Measurements from ENCODE around the gene MAP7D1.

The MAP7D1 gene

DNA sequence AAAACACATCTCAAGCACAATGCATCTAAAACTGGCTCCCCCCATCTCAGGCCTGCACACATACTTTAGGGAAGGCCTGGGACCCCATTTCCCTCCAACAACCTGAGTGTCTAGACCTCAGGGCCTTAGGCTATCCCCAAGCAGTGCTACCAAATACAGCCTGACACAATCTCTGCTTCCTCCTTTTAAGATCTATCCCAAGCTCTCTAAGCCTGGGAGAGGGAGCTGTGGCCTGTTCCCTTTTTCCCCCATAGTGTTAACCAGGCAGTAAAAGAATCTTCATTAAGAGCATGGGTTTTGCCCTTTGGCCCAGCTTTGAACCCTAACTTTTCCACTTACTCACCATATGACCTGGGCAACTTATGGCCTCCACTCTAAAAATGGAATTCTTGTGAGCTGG, 20.2 kb upstream of the MAP7D1 start:
- no peak for DNase-seq (ENCODE audit: insufficient read length, low spot score)
- no peak for FAIRE-seq
- TF ChIP-seq, protein P1, sequence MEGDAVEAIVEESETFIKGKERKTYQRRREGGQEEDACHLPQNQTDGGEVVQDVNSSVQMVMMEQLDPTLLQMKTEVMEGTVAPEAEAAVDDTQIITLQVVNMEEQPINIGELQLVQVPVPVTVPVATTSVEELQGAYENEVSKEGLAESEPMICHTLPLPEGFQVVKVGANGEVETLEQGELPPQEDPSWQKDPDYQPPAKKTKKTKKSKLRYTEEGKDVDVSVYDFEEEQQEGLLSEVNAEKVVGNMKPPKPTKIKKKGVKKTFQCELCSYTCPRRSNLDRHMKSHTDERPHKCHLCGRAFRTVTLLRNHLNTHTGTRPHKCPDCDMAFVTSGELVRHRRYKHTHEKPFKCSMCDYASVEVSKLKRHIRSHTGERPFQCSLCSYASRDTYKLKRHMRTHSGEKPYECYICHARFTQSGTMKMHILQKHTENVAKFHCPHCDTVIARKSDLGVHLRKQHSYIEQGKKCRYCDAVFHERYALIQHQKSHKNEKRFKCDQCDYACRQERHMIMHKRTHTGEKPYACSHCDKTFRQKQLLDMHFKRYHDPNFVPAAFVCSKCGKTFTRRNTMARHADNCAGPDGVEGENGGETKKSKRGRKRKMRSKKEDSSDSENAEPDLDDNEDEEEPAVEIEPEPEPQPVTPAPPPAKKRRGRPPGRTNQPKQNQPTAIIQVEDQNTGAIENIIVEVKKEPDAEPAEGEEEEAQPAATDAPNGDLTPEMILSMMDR (IDR thresholded peaks at IDR 0.05; ENCODE audit: insufficient read depth, missing control alignments), result no peak

DNA sequence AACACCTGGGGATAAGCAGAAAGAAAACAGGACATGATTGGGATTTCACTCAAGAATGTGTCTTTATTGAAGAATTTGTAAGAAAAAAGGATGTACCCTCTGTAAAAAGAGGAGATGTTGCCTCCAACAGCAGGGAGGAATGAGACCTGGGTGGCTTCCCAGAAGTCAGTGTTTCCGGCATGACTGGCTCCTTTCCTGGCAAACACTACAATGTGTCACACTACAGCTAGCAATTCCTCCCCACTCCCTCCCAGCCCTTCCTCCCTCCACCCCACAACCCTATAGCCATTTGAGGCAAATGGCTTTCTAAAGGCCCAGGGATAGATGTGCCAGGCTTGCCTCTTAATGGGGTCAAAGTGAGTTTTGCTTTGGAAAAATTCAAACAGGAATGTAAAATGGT, 19.4 kb upstream of the MAP7D1 start:
- no peak for DNase-seq (ENCODE audit: insufficient read length, low spot score)
- TF ChIP-seq, protein P1 (IDR thresholded peaks at IDR 0.05; ENCODE audit: insufficient read depth, missing control alignments), result no peak
- no peak for FAIRE-seq

DNA sequence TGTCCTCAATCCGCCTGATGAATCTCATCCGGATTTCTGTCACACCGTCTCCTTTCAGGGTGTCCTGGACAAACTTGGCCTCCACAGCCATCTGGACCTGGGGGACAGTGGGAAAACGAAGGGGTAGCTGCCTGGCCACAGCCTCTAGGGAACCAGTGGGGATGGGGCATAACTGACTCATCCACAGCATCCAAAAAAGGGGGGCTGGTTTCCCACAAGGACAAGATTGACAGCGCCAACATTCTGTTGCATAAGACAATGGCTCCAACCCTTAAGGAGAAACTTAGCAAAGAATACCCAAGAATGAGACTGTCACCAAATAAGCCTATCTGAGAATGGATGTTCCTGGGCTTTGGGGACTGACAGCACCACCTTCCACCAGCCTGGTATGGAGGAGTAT, 18.7 kb upstream of the MAP7D1 start:
- TF ChIP-seq, protein P1 (IDR thresholded peaks at IDR 0.05; ENCODE audit: insufficient read depth, missing control alignments), result no peak
- no peak for FAIRE-seq
- DNase-seq (ENCODE audit: insufficient read length, low spot score), result no peak

DNA sequence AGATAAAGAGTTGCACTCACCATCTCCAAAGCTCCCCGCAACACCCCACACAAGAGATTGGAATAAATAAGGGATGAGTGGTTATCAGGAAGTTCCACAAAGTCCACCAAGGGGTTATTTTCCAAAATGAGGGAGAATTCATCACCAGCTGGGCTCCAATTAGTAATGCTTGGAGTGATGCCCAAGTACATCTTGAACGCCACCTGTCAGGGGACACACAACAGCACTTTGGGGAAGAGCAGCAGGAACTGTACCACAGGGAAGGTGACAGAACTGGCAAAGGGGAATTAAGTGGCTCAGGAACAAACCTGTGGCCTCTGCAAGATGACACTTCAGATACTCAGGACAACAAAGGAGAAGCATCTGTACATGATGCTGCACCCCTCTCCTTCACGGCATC, 18.2 kb upstream of the MAP7D1 start:
- FAIRE-seq (no peak), DNase-seq (ENCODE audit: insufficient read length, low spot score) (no peak)

DNA sequence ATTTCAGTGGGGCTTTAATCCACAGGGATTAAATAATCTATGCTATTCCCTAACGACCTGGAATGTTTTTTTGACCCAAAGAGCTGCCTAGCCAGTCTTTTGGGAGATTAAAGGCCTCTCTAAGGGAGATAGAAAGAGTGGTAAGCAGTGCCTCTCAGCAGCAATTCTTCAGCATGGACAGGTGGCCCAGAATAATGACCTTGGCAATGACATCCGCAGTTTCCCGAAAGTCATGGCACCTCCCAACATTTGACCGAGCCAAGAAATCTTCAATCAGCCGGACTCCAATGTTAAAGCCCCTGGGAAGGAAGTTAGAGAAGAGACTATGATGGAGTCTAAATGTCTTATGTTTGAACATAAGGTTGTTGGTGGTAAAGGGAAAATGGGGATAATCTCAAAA, 16.4 kb upstream of the MAP7D1 start:
- FAIRE-seq, result no peak
- DNase-seq (ENCODE audit: insufficient read length, low spot score), result no peak
- TF ChIP-seq, protein P1 (IDR thresholded peaks at IDR 0.05; ENCODE audit: insufficient read depth, missing control alignments), result no peak

More for the DNA sequence above, 18.2 kb upstream of the MAP7D1 start:
- TF ChIP-seq, protein P1 (IDR thresholded peaks at IDR 0.05; ENCODE audit: insufficient read depth, missing control alignments), result no peak

DNA sequence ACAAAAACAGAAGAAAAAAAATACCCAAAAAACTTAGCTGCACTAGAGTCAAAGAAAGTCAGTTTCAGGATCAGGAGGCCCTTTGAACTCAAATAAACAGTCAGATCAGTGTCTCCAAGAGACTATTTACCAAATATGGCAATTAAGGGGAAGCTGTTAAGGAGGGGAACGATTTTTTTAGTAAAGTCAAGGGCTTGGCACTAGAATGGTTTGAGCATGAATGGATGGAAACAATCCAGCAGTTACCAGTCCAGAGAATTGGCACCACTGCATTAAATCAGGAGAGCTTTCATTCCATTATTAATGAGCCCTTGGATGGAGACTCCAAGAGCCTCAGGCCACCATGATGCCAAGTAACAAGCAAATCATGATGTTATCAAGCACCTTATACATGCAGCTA, 13.8 kb upstream of the MAP7D1 start:
- TF ChIP-seq, protein P1 (IDR thresholded peaks at IDR 0.05; ENCODE audit: insufficient read depth, missing control alignments), result no peak
- DNase-seq (ENCODE audit: insufficient read length, low spot score), result no peak
- FAIRE-seq, result no peak

DNA sequence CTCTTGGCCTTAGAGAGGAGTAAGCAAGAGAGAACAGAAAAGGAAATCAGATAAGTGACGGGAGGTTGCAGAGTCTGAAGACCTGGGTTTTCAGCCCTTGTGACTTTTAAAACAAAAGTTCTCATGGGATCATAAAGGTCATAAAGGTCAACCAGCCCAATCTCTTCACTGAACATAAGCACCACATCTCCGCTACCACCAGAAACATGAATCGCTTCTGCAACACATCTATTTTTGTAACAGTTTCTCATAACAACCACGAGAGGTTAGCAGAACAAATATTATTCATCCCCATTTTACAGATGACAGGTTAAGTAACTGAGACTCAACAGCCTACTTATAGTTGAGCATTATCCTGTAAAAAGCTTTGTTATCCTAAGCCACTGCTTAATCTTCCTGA, 12.5 kb upstream of the MAP7D1 start:
- no peak for FAIRE-seq

More for the DNA sequence above, 12.5 kb upstream of the MAP7D1 start:
- no peak for DNase-seq (ENCODE audit: insufficient read length, low spot score)
- TF ChIP-seq, protein P1 (IDR thresholded peaks at IDR 0.05; ENCODE audit: insufficient read depth, missing control alignments), result no peak

Data from D721Med (cell line).